ENCODE results near the gene RGS18.
"Not testable (repeated sequence)": the region's sequence is repeated elsewhere in the genome, so short reads cannot be mapped to it uniquely, and the experiment has no call there.

The RGS18 gene

GRCh38 chr1:192224846-192225245 lies 66.6 kb downstream of the RGS18 start:
- Mint-ChIP-seq H3K4me3 (no peak overlapping the region), H3K27ac (no peak overlapping the region), H3K27me3 (ENCODE audit: low read depth, poor library complexity) (peaks cover 4% of the 10 kb centered on the region), H3K4me1 (no peaks in the 10 kb centered on the region), H3K36me3 (ENCODE audit: low read depth) (no peaks in the 10 kb centered on the region), H3K9me3 (no peaks in the 10 kb centered on the region)
- DNase-seq = no peak
- no peak for TF ChIP-seq CTCF (IDR thresholded peaks at IDR 0.05)

- no peak overlapping the region for H3K27ac Mint-ChIP-seq
- no peaks in the 10 kb centered on the region for H3K4me1 Mint-ChIP-seq
- H3K4me3 Mint-ChIP-seq = no peak overlapping the region
- no peaks in the 10 kb centered on the region for H3K9me3 Mint-ChIP-seq
- DNase-seq = no peak
- no peak for TF ChIP-seq CTCF (IDR thresholded peaks at IDR 0.05)
- H3K27me3 Mint-ChIP-seq (ENCODE audit: low read depth, poor library complexity) = peaks cover 4% of the 10 kb centered on the region
- no peaks in the 10 kb centered on the region for H3K36me3 Mint-ChIP-seq (ENCODE audit: low read depth)
These were observed 67.0 kb downstream of the RGS18 start for GRCh38 chr1:192225266-192225665.

GRCh38 chr1:192225703-192226102 lies 67.4 kb downstream of the RGS18 start:
- no peak overlapping the region for H3K27ac Mint-ChIP-seq
- H3K4me3 Mint-ChIP-seq = no peak overlapping the region
- no peaks in the 10 kb centered on the region for H3K36me3 Mint-ChIP-seq (ENCODE audit: low read depth)
- no peak for DNase-seq
- H3K9me3 Mint-ChIP-seq = no peaks in the 10 kb centered on the region
- no peaks in the 10 kb centered on the region for H3K4me1 Mint-ChIP-seq
- peaks cover 4% of the 10 kb centered on the region for H3K27me3 Mint-ChIP-seq (ENCODE audit: low read depth, poor library complexity)
- TF ChIP-seq CTCF (IDR thresholded peaks at IDR 0.05) = no peak

- Mint-ChIP-seq H3K9me3 (no peaks in the 10 kb centered on the region), H3K36me3 (ENCODE audit: low read depth) (no peaks in the 10 kb centered on the region), H3K4me3 (no peak overlapping the region), H3K4me1 (no peaks in the 10 kb centered on the region), H3K27me3 (ENCODE audit: low read depth, poor library complexity) (peaks cover 4% of the 10 kb centered on the region), H3K27ac (no peak overlapping the region)
- DNase-seq = no peak
- TF ChIP-seq CTCF (IDR thresholded peaks at IDR 0.05) = no peak
These were observed 69.1 kb downstream of the RGS18 start for GRCh38 chr1:192227330-192227729.

GRCh38 chr1:192227980-192228379 lies 69.7 kb downstream of the RGS18 start:
- H3K27me3 Mint-ChIP-seq (ENCODE audit: low read depth, poor library complexity); H3K27ac Mint-ChIP-seq; DNase-seq; H3K36me3 Mint-ChIP-seq (ENCODE audit: low read depth); H3K9me3 Mint-ChIP-seq; H3K4me1 Mint-ChIP-seq; H3K4me3 Mint-ChIP-seq: not testable (repeated sequence)

- no peak for DNase-seq
- Mint-ChIP-seq H3K4me1 (no peaks in the 10 kb centered on the region), H3K36me3 (ENCODE audit: low read depth) (no peaks in the 10 kb centered on the region), H3K9me3 (no peaks in the 10 kb centered on the region), H3K4me3 (no peak overlapping the region), H3K27me3 (ENCODE audit: low read depth, poor library complexity) (no peaks in the 10 kb centered on the region), H3K27ac (no peak overlapping the region)
- TF ChIP-seq CTCF (IDR thresholded peaks at IDR 0.05) = no peak
These were observed 74.7 kb downstream of the RGS18 start for GRCh38 chr1:192232817-192233417.
